Activated CD4-positive, alpha-beta T cell treated with anti-CD3 and anti-CD28 coated beads, Interleukin-2, Interleukin-4, amounts not matched to agents 100 ng/mL and 50 ng/mL, durations not matched to agents 16 hours and 8 hours (primary cell): ENCODE data around the gene TEX264.

Experiments used
- DNase-seq: peaks from one replicate; pipeline ENCODE4 v3.0.0-alpha.2; 2020; ENCODE audit warnings: low spot score

The TEX264 gene

GRCh38 chr3:51692980-51693395 lies 21.9 kb downstream of the TEX264 start:
- no peak for DNase-seq

- no peak for DNase-seq
Observed at GRCh38 chr3:51696954-51697353, 25.9 kb downstream of the TEX264 start.

- no peak for DNase-seq
Observed at GRCh38 chr3:51698209-51698608, 27.2 kb downstream of the TEX264 start.

GRCh38 chr3:51700403-51700802 lies 29.4 kb downstream of the TEX264 start:
- DNase-seq = no peak

GRCh38 chr3:51702156-51702555 lies 31.1 kb downstream of the TEX264 start:
- DNase-seq = no peak

GRCh38 chr3:51703068-51703760 lies 32.2 kb downstream of the TEX264 start:
- no peak for DNase-seq

GRCh38 chr3:51703761-51704510 lies 32.9 kb downstream of the TEX264 start:
- DNase-seq = no peak

GRCh38 chr3:51704511-51704950 lies 33.5 kb downstream of the TEX264 start:
- DNase-seq = no peak

GRCh38 chr3:51705276-51706020 lies 34.4 kb downstream of the TEX264 start:
- no peak for DNase-seq

GRCh38 chr3:51706021-51706485 lies 35.0 kb downstream of the TEX264 start:
- no peak for DNase-seq

GRCh38 chr3:51706788-51707731 lies 36.0 kb downstream of the TEX264 start, which contains the start of gene GRM2:
Gene GRM2, plus strand, starts transcription at chr3:51707068. Its CDS starts 1,916 bp downstream, at chr3:51708984.
- no peak for DNase-seq

- no peak for DNase-seq
Observed at GRCh38 chr3:51708216-51708845, 37.3 kb downstream of the TEX264 start.

GRCh38 chr3:51709004-51709420 lies 38.0 kb downstream of the TEX264 start:
- DNase-seq = no peak

- no peak for DNase-seq
Observed at GRCh38 chr3:51709675-51710074, 38.6 kb downstream of the TEX264 start.

- DNase-seq = no peak
Observed at GRCh38 chr3:51710631-51711351, 39.7 kb downstream of the TEX264 start.

- DNase-seq = no peak
Observed at GRCh38 chr3:51711352-51712037, 40.4 kb downstream of the TEX264 start.

- DNase-seq = no peak
Observed at GRCh38 chr3:51712038-51712420, 41.0 kb downstream of the TEX264 start.

- DNase-seq = no peak
Observed at GRCh38 chr3:51712511-51712931, 41.5 kb downstream of the TEX264 start.

GRCh38 chr3:51712963-51713362 lies 41.9 kb downstream of the TEX264 start:
- no peak for DNase-seq
